Stomach (tissue), 9 donors: ENCODE data around the gene ZMYM1. TPM values are rescaled to one million over a fixed set of nuclear protein-coding genes. Genes with fewer than 3 reads are reported as not detected.

Experiments used
- DNase-seq, 2 donors: peaks; one replicate each; pipeline versions ENCODE4 v3.0.0 to v3.0.0-alpha.2; 2013 to 2019
- H3K27ac ChIP-seq, 5 donors: fragments of 200-600 bp in 4 of 5; sonication (generic) in 4 of 5; one replicate each; pipeline ENCODE4 v1.5.1; 2013 to 2019; ENCODE audit warnings: mild to moderate bottlenecking in 1 of 5, moderate library complexity in 1 of 5
- H3K27me3 ChIP-seq, 3 donors: fragments of 200-600 bp; sonication (generic); one replicate each; pipeline ENCODE4 v1.5.1; 2017 to 2019; ENCODE audit warnings: mixed run types in 1 of 3
- H3K36me3 ChIP-seq, 4 donors: fragments of 200-600 bp; sonication (generic); 1 replicate in 3 of 4; 2 replicates in 1 of 4; pipeline ENCODE4 v1.5.1; 2016 to 2019
- H3K4me1 ChIP-seq, 4 donors: fragments of 200-600 bp; sonication (generic); one replicate each; pipeline ENCODE4 v1.5.1; 2016 to 2019
- H3K4me3 ChIP-seq, 4 donors: fragments of 200-600 bp; sonication (generic) in 3 of 4; one replicate each; pipeline ENCODE4 v1.5.1; 2016 to 2019; ENCODE audit warnings: mild to moderate bottlenecking in 1 of 4
- H3K9me3 ChIP-seq, 4 donors: fragments of 200-600 bp; sonication (generic); one replicate each; pipeline ENCODE4 v1.5.1; 2016 to 2019
- CTCF ChIP-seq, 7 experiments: fragments of 450-650 bp in 4 of 7; fragments of 200-600 bp in 3 of 7; sonication (generic) in 3 of 7; IDR thresholded peaks; one replicate each; pipeline ENCODE4 v1.5.1; 2016 to 2019; ENCODE audit warnings: antibody characterized with exemption in 7 of 7, control low read depth in 2 of 7, mild to moderate bottlenecking in 1 of 7
- EP300 ChIP-seq: sonication (generic); formaldehyde crosslinking; IDR thresholded peaks from one replicate; pipeline ENCODE4 v1.6.1; 2017; ENCODE audit warnings: antibody characterized with exemption
- POLR2A ChIP-seq, 4 donors: fragments of 450-650 bp; IDR thresholded peaks; one replicate each; pipeline ENCODE4 v1.6.1; 2016; ENCODE audit warnings: antibody characterized with exemption in 4 of 4, control low read depth in 2 of 4, mild to moderate bottlenecking in 1 of 4, moderate library complexity in 1 of 4
- POLR2AphosphoS5 ChIP-seq, 3 donors: sonication (generic); formaldehyde crosslinking; IDR thresholded peaks; one replicate each; pipeline ENCODE4 v1.6.1; 2016; ENCODE audit warnings: antibody characterized with exemption in 3 of 3
- WGBS, 5 donors: extraction: QIAGEN DNeasy Blood & Tissue Kit in 3 of 5; methylation state at CpG; one replicate each; pipeline versions ENCODE4 v1.1.5 to v1.1.7; 2013 to 2018; 5-methylcytosine and 5-hydroxymethylcytosine counted together
- intact Hi-C: fragments of 100-400 bp; cut with DNase I; formaldehyde crosslinking; loops from one replicate; pipeline ENCODE4 v1.15.1; 2023; ENCODE audit warnings: low total_unique reads
- polyA plus RNA-seq, 3 donors: library from polyadenylated mRNA; stranded (reverse); fragments of 200-250 nt; gene quantifications; one replicate each; pipeline ENCODE4 v1.2.3, GENCODE V29; 2013
- total RNA-seq, 5 donors: library from RNA; depleted of rRNA; stranded (reverse); fragments of >200 nt; gene quantifications; one replicate each; pipeline versions ENCODE4 v1.1.0 to v1.2.3, GENCODE V29; 2014 to 2016
- donor health status: healthy with polysubstance abuse.
- donor health status: Bipolar disorder and iron deficiency.
- donor health status: healthy.

The ZMYM1 gene
- total and polyA plus RNA-seq, 8 donors, result 0.58 to 65.6 (median 2.8) TPM

DNA sequence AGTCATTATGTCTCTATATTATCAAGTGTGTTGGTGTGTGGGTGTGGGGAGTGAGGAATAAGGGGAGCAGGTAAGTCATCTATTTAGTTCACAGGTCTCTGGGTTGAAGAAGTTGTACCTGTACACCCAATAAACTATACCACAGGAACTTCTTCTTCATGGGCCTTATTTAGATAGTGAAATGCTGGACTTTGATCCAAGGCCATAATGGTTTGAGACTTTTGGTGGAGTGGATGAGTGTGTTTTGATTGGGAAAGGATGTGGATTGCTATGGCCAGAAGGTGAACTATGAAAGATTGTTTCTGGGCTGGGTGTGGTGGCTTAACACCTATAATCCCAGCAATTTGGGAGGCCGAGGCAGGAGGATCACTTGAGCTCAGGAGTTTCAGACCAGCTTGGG is 40.5 kb upstream of the ZMYM1 start:
- H3K27ac ChIP-seq, result no peak overlapping the region
- H3K9me3 ChIP-seq, result peaks cover 0 to 2% (median 1%) of the 10 kb centered on the region in 4 donors
- 74 to 100% (median 92%) methylated on average over 1 of the region's 1 CpG for WGBS, 5 donors
- DNase-seq, result no peak
- no peaks in the 10 kb centered on the region for H3K36me3 ChIP-seq
- H3K4me3 ChIP-seq, result no peak overlapping the region
- H3K4me1 ChIP-seq, result no peaks in the 10 kb centered on the region
- intact Hi-C loops, result no loop called here
- TF ChIP-seq CTCF (IDR thresholded peaks at IDR 0.05) (no peak), POLR2AphosphoS5 (IDR thresholded peaks at IDR 0.05) (no peak), EP300 (no peak), POLR2A (IDR thresholded peaks at IDR 0.05) (no peak)
- no peaks in the 10 kb centered on the region for H3K27me3 ChIP-seq

DNA sequence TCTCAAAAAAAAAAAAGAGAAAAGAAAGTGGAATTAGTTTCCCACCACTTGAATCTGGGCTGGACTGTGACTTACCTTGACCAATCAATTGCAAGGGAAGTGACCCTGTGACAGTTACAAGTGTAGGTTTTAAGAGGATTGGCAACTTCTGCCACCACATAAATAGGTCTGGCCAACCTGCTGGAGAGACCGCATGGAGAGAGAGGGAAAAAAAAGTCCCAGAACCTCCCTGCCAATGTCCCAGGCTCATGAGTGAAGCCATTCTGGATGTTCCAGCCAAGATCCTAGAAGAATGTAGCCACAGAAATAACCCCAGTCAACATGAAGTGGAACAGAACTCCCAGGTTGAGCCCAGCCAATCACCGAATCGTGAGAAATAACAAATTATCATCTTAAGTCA is 35.7 kb upstream of the ZMYM1 start:
- intact Hi-C loops, result no loop called here
- Histone ChIP-seq H3K27me3 (no peaks in the 10 kb centered on the region), H3K36me3 (no peaks in the 10 kb centered on the region), H3K27ac (no peak overlapping the region), H3K9me3 (no peaks in the 10 kb centered on the region), H3K4me1 (no peaks in the 10 kb centered on the region), H3K4me3 (no peak overlapping the region)
- no peak for DNase-seq
- TF ChIP-seq POLR2A (IDR thresholded peaks at IDR 0.05) (no peak), EP300 (no peak), POLR2AphosphoS5 (IDR thresholded peaks at IDR 0.05) (no peak), CTCF (IDR thresholded peaks at IDR 0.05) (no peak)
- whole genome bisulfite sequencing, 5 donors, result 66 to 87% (median 81%) methylated on average over 3 of the region's 3 CpGs

GRCh38 chr1:35044431-35044830 is 34.8 kb upstream of the ZMYM1 start:
- H3K27me3 ChIP-seq, result no peaks in the 10 kb centered on the region
- WGBS, 5 donors, result 39 to 55% (median 45%) methylated on average over 1 of the region's 1 CpG
- intact Hi-C loops, result no loop called here
- H3K9me3 ChIP-seq, result no peaks in the 10 kb centered on the region
- H3K27ac ChIP-seq, result no peak overlapping the region
- H3K4me3 ChIP-seq, result no peak overlapping the region
- H3K4me1 ChIP-seq, result no peaks in the 10 kb centered on the region
- TF ChIP-seq POLR2AphosphoS5 (IDR thresholded peaks at IDR 0.05), result no peak
- no peaks in the 10 kb centered on the region for H3K36me3 ChIP-seq
- no peak for DNase-seq

DNA sequence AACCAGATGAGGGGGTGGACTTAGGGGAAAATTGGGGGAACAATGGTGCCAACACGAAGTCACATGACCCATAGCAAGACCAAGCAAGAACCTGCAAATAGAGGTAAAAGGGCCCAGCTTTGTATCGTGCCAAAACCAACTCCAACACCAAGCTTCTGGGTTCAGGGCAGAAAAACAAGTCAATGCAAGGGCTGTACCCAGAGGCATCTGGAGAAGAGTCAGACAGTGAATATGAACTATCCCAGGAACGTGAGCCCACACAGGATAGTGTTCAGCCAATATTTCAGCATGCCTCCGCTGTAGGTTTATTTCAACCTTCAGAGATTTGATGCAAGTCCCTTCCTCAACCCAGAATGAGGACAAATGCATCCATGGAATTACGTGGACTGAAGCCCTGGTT is 32.5 kb upstream of the ZMYM1 start:
- intact Hi-C loops, result no loop called here

More for the DNA sequence above, 32.5 kb upstream of the ZMYM1 start:
- TF ChIP-seq POLR2A (IDR thresholded peaks at IDR 0.05) (no peak), CTCF (IDR thresholded peaks at IDR 0.05) (no peak), EP300 (no peak), POLR2AphosphoS5 (IDR thresholded peaks at IDR 0.05) (no peak)
- no peak overlapping the region for H3K27ac ChIP-seq
- DNase-seq, result no peak
- no peaks in the 10 kb centered on the region for H3K9me3 ChIP-seq
- H3K4me1 ChIP-seq, result no peaks in the 10 kb centered on the region
- no peaks in the 10 kb centered on the region for H3K27me3 ChIP-seq
- no peaks in the 10 kb centered on the region for H3K36me3 ChIP-seq
- H3K4me3 ChIP-seq, result no peak overlapping the region
- 72 to 81% (median 74%) methylated on average over 5 of the region's 5 CpGs for WGBS, 5 donors
